ENCODE data around the gene PNMA8A. TPM values are rescaled to one million over a fixed set of nuclear protein-coding genes. Genes with fewer than 3 reads are reported as not detected.

Gene PNMA8A
- total and polyA plus RNA-seq, 2 experiments from 2014 or later, result 5.5 to 11.2 TPM

- Histone ChIP-seq H3K27ac (no peak overlapping the region), H3K36me3 (replicated peaks; ENCODE audit: insufficient read depth, low read depth) (no peaks in the 10 kb centered on the region), H4K20me1 (ENCODE audit: insufficient read depth, poor library complexity, severe bottlenecking) (no peaks in the 10 kb centered on the region), H3K4me2 (no peak overlapping the region), H3K4me1 (ENCODE audit: insufficient read depth) (no peaks in the 10 kb centered on the region), H3K79me2 (no peaks in the 10 kb centered on the region), H2AFZ (no peak overlapping the region), H3K9me2 (replicated peaks; ENCODE audit: insufficient read depth) (no peaks in the 10 kb centered on the region), H3K9me3 (ENCODE audit: low read depth) (no peaks in the 10 kb centered on the region), H3K27me3 (no peaks in the 10 kb centered on the region), H3K4me3 (no peak overlapping the region)
- DNase-seq (ENCODE audit: low spot score), result no peak
- TF ChIP-seq CTCF (IDR thresholded peaks at IDR 0.05; ENCODE audit: poor library complexity), result no peak
- no peak for TF ChIP-seq EZH2 (IDR thresholded peaks at IDR 0.05; ENCODE audit: borderline replicate concordance)
- no peak for TF ChIP-seq EZH2phosphoT487 (IDR thresholded peaks at IDR 0.05; ENCODE audit: low read depth, severe bottlenecking, unreplicated experiment)
- 87% methylated on average over 4 of the region's 4 CpGs for WGBS (ENCODE audit: low lambda C conversion rate, missing lambda C conversion rate)
Observed at GRCh38 chr19:46511237-46511636, 39.9 kb upstream of the PNMA8A start.

GRCh38 chr19:46508206-46508605 lies 36.8 kb upstream of the PNMA8A start:
- no peak for DNase-seq (ENCODE audit: low spot score)
- Histone ChIP-seq H3K79me2 (no peaks in the 10 kb centered on the region), H2AFZ (no peak overlapping the region), H3K27me3 (no peaks in the 10 kb centered on the region), H3K27ac (no peak overlapping the region), H3K36me3 (replicated peaks; ENCODE audit: insufficient read depth, low read depth) (no peaks in the 10 kb centered on the region), H3K9me2 (replicated peaks; ENCODE audit: insufficient read depth) (no peaks in the 10 kb centered on the region), H3K4me1 (ENCODE audit: insufficient read depth) (no peaks in the 10 kb centered on the region), H3K4me2 (no peak overlapping the region), H3K4me3 (no peak overlapping the region), H4K20me1 (ENCODE audit: insufficient read depth, poor library complexity, severe bottlenecking) (no peaks in the 10 kb centered on the region), H3K9me3 (ENCODE audit: low read depth) (no peaks in the 10 kb centered on the region)
- 81% methylated on average over 2 of the region's 2 CpGs for WGBS (ENCODE audit: low lambda C conversion rate, missing lambda C conversion rate)
- TF ChIP-seq EZH2phosphoT487 (IDR thresholded peaks at IDR 0.05; ENCODE audit: low read depth, severe bottlenecking, unreplicated experiment), result no peak
- TF ChIP-seq CTCF (IDR thresholded peaks at IDR 0.05; ENCODE audit: poor library complexity), result no peak
- TF ChIP-seq EZH2 (IDR thresholded peaks at IDR 0.05; ENCODE audit: borderline replicate concordance), result no peak

- 71% methylated on average over 17 of the region's 17 CpGs for WGBS (ENCODE audit: low lambda C conversion rate, missing lambda C conversion rate)
- no peak overlapping the region for H3K27ac ChIP-seq
- no peaks in the 10 kb centered on the region for H3K9me2 ChIP-seq (replicated peaks; ENCODE audit: insufficient read depth)
- H2AFZ ChIP-seq, result no peak overlapping the region
- no peaks in the 10 kb centered on the region for H3K36me3 ChIP-seq (replicated peaks; ENCODE audit: insufficient read depth, low read depth)
- DNase-seq (ENCODE audit: low spot score), result no peak
- H3K9me3 ChIP-seq (ENCODE audit: low read depth), result no peaks in the 10 kb centered on the region
- H3K27me3 ChIP-seq, result no peaks in the 10 kb centered on the region
- no peaks in the 10 kb centered on the region for H4K20me1 ChIP-seq (ENCODE audit: insufficient read depth, poor library complexity, severe bottlenecking)
- no peaks in the 10 kb centered on the region for H3K4me1 ChIP-seq (ENCODE audit: insufficient read depth)
- no peak overlapping the region for H3K4me2 ChIP-seq
- TF ChIP-seq EZH2phosphoT487 (IDR thresholded peaks at IDR 0.05; ENCODE audit: low read depth, severe bottlenecking, unreplicated experiment) (no peak), EZH2 (IDR thresholded peaks at IDR 0.05; ENCODE audit: borderline replicate concordance) (no peak), CTCF (IDR thresholded peaks at IDR 0.05; ENCODE audit: poor library complexity) (no peak)
- no peak overlapping the region for H3K4me3 ChIP-seq
- no peaks in the 10 kb centered on the region for H3K79me2 ChIP-seq
Observed at GRCh38 chr19:46503848-46504453, 32.6 kb upstream of the PNMA8A start.

Data from hepatocyte (in vitro differentiated cells).